K562 (cell line): ENCODE data around the gene CAPZA1. TPM values are rescaled to one million over a fixed set of nuclear protein-coding genes. Genes with fewer than 3 reads are reported as not detected.

ENCODE experiments used
- ARID3B ChIP-seq: fragments of 250-450 bp; sonication (Bioruptor Pico); IDR thresholded peaks from 2 replicates; pipeline ENCODE4 v1.4.0; 2020; ENCODE audit warnings: borderline replicate concordance
- CHD4 ChIP-seq: fragments of 200-600 bp; sonication (generic); IDR thresholded peaks from 3 replicates; pipeline ENCODE4 v1.6.1; 2012; ENCODE audit warnings: low read depth, mild to moderate bottlenecking, mixed read lengths, low read length, inconsistent platforms; ENCODE audit not compliant: insufficient read depth, insufficient replicate concordance, poor library complexity, severe bottlenecking
- IRF9 ChIP-seq: fragments of 450-650 bp; IDR thresholded peaks from 2 replicates; pipeline ENCODE4 v1.6.1; 2016; ENCODE audit warnings: missing biosample characterization, missing genetic modification characterization
- MCM2 ChIP-seq: fragments of 450-650 bp; IDR thresholded peaks from 2 replicates; pipeline ENCODE4 v1.6.1; 2017; ENCODE audit warnings: low read depth, mild to moderate bottlenecking
- NR2C2 ChIP-seq, 2 experiments: fragments of 200-800 bp in 1 of 2; sonication (Bioruptor generic) in 1 of 2; sonication (generic) in 1 of 2; formaldehyde crosslinking in 1 of 2; IDR thresholded peaks; 2 replicates each; pipeline versions ENCODE4 v1.6.1 to v1.8.0; 2016 to 2022; ENCODE audit warnings: mild to moderate bottlenecking in 1 of 2, missing compliant biosample characterization in 1 of 2, missing genetic modification characterization in 1 of 2, missing genetic modification reagents in 1 of 2
- RBM22 ChIP-seq: fragments of 200-400 bp; formaldehyde crosslinking; IDR thresholded peaks from 2 replicates; pipeline ENCODE4 v1.6.1; 2018; ENCODE audit warnings: low read length, low read depth; ENCODE audit not compliant: poor library complexity, severe bottlenecking
- SMAD4 ChIP-seq: fragments of 250-450 bp; sonication (Bioruptor Pico); conservative IDR thresholded peaks from 2 replicates; pipeline ENCODE4 v1.8.0; 2021; ENCODE audit warnings: inconsistent platforms, mild to moderate bottlenecking, moderate library complexity
- SNRNP70 ChIP-seq: fragments of 200-400 bp; formaldehyde crosslinking; optimal IDR thresholded peaks from 2 replicates; pipeline ENCODE3; 2017; ENCODE audit warnings: low read depth, low read length
- SRSF1 ChIP-seq: fragments of 200-400 bp; formaldehyde crosslinking; IDR thresholded peaks from 2 replicates; pipeline ENCODE4 v1.6.1; 2017; ENCODE audit warnings: mild to moderate bottlenecking, low read depth, low read length, moderate library complexity
- STAG1 ChIP-seq: sonication (generic); formaldehyde crosslinking; IDR thresholded peaks from 2 replicates; pipeline ENCODE4 v1.5.0; 2020; ENCODE audit warnings: missing genetic modification reagents, borderline replicate concordance
- polyA plus RNA-seq, 8 experiments: library from polyadenylated mRNA; depleted of rRNA in 4 of 8; stranded (reverse) in 5 of 8; unstranded in 3 of 8; fragments of >200 nt; fragmentation: Nextera tagmentation in 2 of 8; fragmentation: Illumina TruSeq in 1 of 8; extraction: Ambion mirVana in 2 of 8; extraction: Trizol in 1 of 8; gene quantifications; 2 replicates each; pipeline versions ENCODE4 v1.2.1 to v1.2.3, GENCODE V29; 2011 to 2014; ENCODE audit warnings: inconsistent platforms in 1 of 8, missing spikeins in 1 of 8
- total RNA-seq, 7 experiments: library from RNA; depleted of rRNA in 6 of 7; stranded (reverse); fragments of >200 nt in 6 of 7; fragmentation: Illumina TruSeq in 2 of 7; extraction: Trizol in 2 of 7; gene quantifications; 2 replicates each; pipeline versions ENCODE4 v1.2.1 to v1.2.3, GENCODE V29; 2011 to 2021; ENCODE audit warnings: low replicate concordance in 1 of 7
- TF ChIP-seq, protein P1 (sequence below), 2 experiments: fragments of 450-650 bp in 1 of 2; IDR thresholded peaks; 2 replicates each; pipeline ENCODE4 v1.6.1; 2011 to 2017; ENCODE audit warnings: low read depth in 2 of 2, antibody characterized with exemption in 1 of 2, borderline replicate concordance in 1 of 2, low read length in 1 of 2, mild to moderate bottlenecking in 1 of 2, mixed read lengths in 1 of 2; ENCODE audit not compliant: control insufficient read depth in 1 of 2
- TF ChIP-seq, protein P2 (sequence below), 2 experiments: fragments of 450-650 bp; formaldehyde crosslinking in 1 of 2; IDR thresholded peaks; 2 replicates each; pipeline versions ENCODE4 v1.4.0 to v1.6.1; 2014 to 2020; ENCODE audit warnings: mild to moderate bottlenecking in 2 of 2, borderline replicate concordance in 1 of 2, low read depth in 1 of 2

CAPZA1 gene
- total and polyA plus RNA-seq, 9 of the 15 experiments (the other 6 are each of a cell fraction or from before 2014, with no cell fraction given): 237 to 1,020 (median 306) TPM

- TF ChIP-seq, protein P1, sequence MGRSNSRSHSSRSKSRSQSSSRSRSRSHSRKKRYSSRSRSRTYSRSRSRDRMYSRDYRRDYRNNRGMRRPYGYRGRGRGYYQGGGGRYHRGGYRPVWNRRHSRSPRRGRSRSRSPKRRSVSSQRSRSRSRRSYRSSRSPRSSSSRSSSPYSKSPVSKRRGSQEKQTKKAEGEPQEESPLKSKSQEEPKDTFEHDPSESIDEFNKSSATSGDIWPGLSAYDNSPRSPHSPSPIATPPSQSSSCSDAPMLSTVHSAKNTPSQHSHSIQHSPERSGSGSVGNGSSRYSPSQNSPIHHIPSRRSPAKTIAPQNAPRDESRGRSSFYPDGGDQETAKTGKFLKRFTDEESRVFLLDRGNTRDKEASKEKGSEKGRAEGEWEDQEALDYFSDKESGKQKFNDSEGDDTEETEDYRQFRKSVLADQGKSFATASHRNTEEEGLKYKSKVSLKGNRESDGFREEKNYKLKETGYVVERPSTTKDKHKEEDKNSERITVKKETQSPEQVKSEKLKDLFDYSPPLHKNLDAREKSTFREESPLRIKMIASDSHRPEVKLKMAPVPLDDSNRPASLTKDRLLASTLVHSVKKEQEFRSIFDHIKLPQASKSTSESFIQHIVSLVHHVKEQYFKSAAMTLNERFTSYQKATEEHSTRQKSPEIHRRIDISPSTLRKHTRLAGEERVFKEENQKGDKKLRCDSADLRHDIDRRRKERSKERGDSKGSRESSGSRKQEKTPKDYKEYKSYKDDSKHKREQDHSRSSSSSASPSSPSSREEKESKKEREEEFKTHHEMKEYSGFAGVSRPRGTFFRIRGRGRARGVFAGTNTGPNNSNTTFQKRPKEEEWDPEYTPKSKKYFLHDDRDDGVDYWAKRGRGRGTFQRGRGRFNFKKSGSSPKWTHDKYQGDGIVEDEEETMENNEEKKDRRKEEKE (IDR thresholded peaks at IDR 0.05; ENCODE audit: borderline replicate concordance in 1 of 2, control insufficient read depth in 1 of 2, low read depth in 2 of 2, low read length in 1 of 2): 0 out of 4 replicates have a peak, but pooled peaks of 1 of the 2 experiments have one; percentile 56
- TF ChIP-seq NR2C2 (CRISPR knock-in tag; IDR thresholded peaks at IDR 0.05) (no peak), NR2C2 (tag; IDR thresholded peaks at IDR 0.05) (peak; percentile 62), MCM2 (no peak), IRF9 (tag) (no peak), SMAD4 (CRISPR knock-in tag) (0 out of 2 replicates have a peak, but pooled peaks have one; percentile 25), SRSF1 (no peak), STAG1 (CRISPR knock-in tag) (no peak), RBM22 (no peak), ARID3B (CRISPR knock-in tag) (no peak), CHD4 (no peak), SNRNP70 (no peak)
- TF ChIP-seq, protein P2, sequence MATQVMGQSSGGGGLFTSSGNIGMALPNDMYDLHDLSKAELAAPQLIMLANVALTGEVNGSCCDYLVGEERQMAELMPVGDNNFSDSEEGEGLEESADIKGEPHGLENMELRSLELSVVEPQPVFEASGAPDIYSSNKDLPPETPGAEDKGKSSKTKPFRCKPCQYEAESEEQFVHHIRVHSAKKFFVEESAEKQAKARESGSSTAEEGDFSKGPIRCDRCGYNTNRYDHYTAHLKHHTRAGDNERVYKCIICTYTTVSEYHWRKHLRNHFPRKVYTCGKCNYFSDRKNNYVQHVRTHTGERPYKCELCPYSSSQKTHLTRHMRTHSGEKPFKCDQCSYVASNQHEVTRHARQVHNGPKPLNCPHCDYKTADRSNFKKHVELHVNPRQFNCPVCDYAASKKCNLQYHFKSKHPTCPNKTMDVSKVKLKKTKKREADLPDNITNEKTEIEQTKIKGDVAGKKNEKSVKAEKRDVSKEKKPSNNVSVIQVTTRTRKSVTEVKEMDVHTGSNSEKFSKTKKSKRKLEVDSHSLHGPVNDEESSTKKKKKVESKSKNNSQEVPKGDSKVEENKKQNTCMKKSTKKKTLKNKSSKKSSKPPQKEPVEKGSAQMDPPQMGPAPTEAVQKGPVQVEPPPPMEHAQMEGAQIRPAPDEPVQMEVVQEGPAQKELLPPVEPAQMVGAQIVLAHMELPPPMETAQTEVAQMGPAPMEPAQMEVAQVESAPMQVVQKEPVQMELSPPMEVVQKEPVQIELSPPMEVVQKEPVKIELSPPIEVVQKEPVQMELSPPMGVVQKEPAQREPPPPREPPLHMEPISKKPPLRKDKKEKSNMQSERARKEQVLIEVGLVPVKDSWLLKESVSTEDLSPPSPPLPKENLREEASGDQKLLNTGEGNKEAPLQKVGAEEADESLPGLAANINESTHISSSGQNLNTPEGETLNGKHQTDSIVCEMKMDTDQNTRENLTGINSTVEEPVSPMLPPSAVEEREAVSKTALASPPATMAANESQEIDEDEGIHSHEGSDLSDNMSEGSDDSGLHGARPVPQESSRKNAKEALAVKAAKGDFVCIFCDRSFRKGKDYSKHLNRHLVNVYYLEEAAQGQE (IDR thresholded peaks at IDR 0.05; ENCODE audit: borderline replicate concordance): peak; percentile 37; the same call in 1 of the 2 replicates
- TF ChIP-seq, protein P2 (CRISPR knock-in tag; IDR thresholded peaks at IDR 0.05; ENCODE audit: low read depth): no peak
Measured at GRCh38 chr1:112672842-112673241, 53.2 kb downstream of the CAPZA1 start (continued).
